Measurements from ENCODE around the gene PDGFA. TPM values are rescaled to one million over a fixed set of nuclear protein-coding genes. Genes with fewer than 3 reads are reported as not detected.

The PDGFA gene
- total and polyA plus RNA-seq, 2 experiments from 2014 or later, result 35.6 to 43.1 TPM

GRCh38 chr7:508461-509170 is 11.0 kb downstream of the PDGFA start:
- peaks cover 17% of the 10 kb centered on the region for H3K4me1 Mint-ChIP-seq
- no peaks in the 10 kb centered on the region; the same call in 2 of the 3 replicates for H3K9me3 Mint-ChIP-seq
- H3F3A ChIP-seq (replicated peaks; ENCODE audit: low read depth), result no peaks in the 10 kb centered on the region
- no peaks in the 10 kb centered on the region; the same call in 1 of the 2 replicates for H4K20me1 ChIP-seq (replicated peaks; ENCODE audit: insufficient read depth)
- no peak overlapping the region for H2AFZ ChIP-seq
- no peak overlapping the region for H3K4me3 Mint-ChIP-seq
- ATAC-seq (no peak), DNase-seq (ENCODE audit: low spot score) (no peak)
- peaks cover 4% of the 10 kb centered on the region for H3K4me1 ChIP-seq (ENCODE audit: insufficient read depth)
- peaks cover 3% of the 10 kb centered on the region for H3K27me3 Mint-ChIP-seq (ENCODE audit: insufficient read depth, low read depth, poor library complexity)
- H3K27ac ChIP-seq (ENCODE audit: low read depth), result no peak overlapping the region
- H3K36me3 Mint-ChIP-seq (ENCODE audit: low read depth), result peaks cover 52% of the 10 kb centered on the region
- H3K36me3 ChIP-seq (ENCODE audit: insufficient read depth), result no peaks in the 10 kb centered on the region
- TF ChIP-seq JUNB (IDR thresholded peaks at IDR 0.05; ENCODE audit: unreplicated experiment) (no peak), NANOG (IDR thresholded peaks at IDR 0.05; ENCODE audit: borderline replicate concordance) (no peak), ETS1 (IDR thresholded peaks at IDR 0.05) (no peak), EZH2 (IDR thresholded peaks at IDR 0.05; ENCODE audit: low read depth, unreplicated experiment) (no peak), ZNF331 (CRISPR knock-in tag; IDR thresholded peaks at IDR 0.05; ENCODE audit: low read depth) (no peak), CTCF (conservative IDR thresholded peaks at IDR 0.05; ENCODE audit: low read depth in 2 of 2) (no peak), ZNF462 (CRISPR knock-in tag; IDR thresholded peaks at IDR 0.05) (no peak), ZNF114 (CRISPR knock-in tag; IDR thresholded peaks at IDR 0.05) (no peak)
- no peak overlapping the region for H3K4me3 ChIP-seq
- H3K4me2 ChIP-seq, result no peak overlapping the region
- H3K79me2 ChIP-seq (replicated peaks; ENCODE audit: insufficient read depth), result peaks cover 15% of the 10 kb centered on the region
- H3K27me3 ChIP-seq (ENCODE audit: insufficient read depth), result no peaks in the 10 kb centered on the region
- no peaks in the 10 kb centered on the region for H3K9me2 ChIP-seq (ENCODE audit: insufficient read depth)
- no peak overlapping the region for H3K27ac Mint-ChIP-seq

Data from GM23338 (cell line).